OCI-LY7 (cell line): ENCODE results near the gene IDUA.

Experiments
- EZH2phosphoT487 ChIP-seq: fragments of 200-600 bp; sonication (generic); IDR thresholded peaks from 2 replicates; pipeline ENCODE4 v1.6.1; 2018; ENCODE audit warnings: low read depth, borderline replicate concordance, mild to moderate bottlenecking, mixed run types, antibody characterized with exemption, low read length, moderate library complexity, mixed read lengths
- TF ChIP-seq, protein P1 (sequence below): fragments of 200-600 bp; sonication (generic); conservative IDR thresholded peaks from 2 replicates; pipeline ENCODE4 v1.5.1; 2014; ENCODE audit warnings: mild to moderate bottlenecking, antibody characterized with exemption, low read length, moderate library complexity, mixed read lengths

DNA sequence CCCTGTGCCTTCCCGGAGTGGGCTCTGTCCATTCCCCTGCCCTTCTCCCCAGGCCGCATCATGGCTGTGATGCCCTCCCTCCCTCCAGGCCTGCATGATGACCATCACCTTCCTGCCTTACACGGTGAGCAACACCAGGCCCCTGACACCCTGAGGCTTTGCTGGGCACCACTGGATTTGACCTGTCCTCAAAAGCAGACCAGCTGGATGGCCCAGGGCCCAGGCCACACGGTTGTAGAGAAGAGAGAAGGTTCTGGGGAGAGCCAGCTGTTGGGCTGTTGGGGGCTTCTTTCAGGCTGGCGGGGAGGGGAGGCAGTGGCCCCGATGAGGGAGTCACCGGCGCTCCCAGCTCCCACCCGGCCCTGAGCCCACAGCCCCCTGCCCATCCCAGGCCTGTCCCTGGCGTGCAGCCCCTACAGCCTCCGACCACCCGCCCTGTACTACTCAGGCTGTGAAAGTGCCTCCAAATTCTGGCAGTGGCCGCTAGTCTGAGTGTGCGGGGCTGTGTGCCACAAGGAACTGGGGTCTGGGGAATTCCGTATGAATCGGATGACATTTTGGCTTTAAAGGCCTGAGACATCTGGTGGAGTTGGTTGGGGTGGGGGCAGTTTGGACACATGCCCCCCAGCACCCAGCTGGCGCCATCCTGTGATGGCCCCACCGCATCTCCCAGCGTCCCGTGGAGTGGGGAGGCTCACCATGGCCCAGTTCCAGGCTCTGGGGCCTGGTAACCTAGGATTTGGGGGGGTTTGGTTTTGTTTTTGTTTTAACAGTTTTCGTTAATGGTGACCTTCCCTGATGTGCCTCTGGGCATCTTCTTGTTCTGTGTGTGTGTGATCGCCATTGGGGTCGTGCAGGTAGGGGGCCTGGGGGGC lies 35.0 kb upstream of the IDUA start:
- TF ChIP-seq, protein P1, sequence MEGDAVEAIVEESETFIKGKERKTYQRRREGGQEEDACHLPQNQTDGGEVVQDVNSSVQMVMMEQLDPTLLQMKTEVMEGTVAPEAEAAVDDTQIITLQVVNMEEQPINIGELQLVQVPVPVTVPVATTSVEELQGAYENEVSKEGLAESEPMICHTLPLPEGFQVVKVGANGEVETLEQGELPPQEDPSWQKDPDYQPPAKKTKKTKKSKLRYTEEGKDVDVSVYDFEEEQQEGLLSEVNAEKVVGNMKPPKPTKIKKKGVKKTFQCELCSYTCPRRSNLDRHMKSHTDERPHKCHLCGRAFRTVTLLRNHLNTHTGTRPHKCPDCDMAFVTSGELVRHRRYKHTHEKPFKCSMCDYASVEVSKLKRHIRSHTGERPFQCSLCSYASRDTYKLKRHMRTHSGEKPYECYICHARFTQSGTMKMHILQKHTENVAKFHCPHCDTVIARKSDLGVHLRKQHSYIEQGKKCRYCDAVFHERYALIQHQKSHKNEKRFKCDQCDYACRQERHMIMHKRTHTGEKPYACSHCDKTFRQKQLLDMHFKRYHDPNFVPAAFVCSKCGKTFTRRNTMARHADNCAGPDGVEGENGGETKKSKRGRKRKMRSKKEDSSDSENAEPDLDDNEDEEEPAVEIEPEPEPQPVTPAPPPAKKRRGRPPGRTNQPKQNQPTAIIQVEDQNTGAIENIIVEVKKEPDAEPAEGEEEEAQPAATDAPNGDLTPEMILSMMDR = no peak
- no peak for TF ChIP-seq EZH2phosphoT487
